Calu3 (cell line): ENCODE results near the gene CEACAM16. TPM values are rescaled to one million over a fixed set of nuclear protein-coding genes. Genes with fewer than 3 reads are reported as not detected.

Experiments
- BruUV-seq: library from RNA; stranded (reverse); fragments of 400-500 nt; replicated peaks from 2 replicates; lab custom pipeline; 2021; lab: Mats Ljungman, UMichigan
- CTCF ChIA-PET: fragments of 300-600 bp; sonication (Branson Sonifier 250); formaldehyde crosslinking; loops from one replicate; lab custom pipeline; 2022; ENCODE audit warnings: antibody characterized with exemption; lab: Charles Lee
- DNase-seq: peaks from one replicate; pipeline ENCODE4 v3.0.0; 2022
- H3K27ac Mint-ChIP-seq: one replicate; pipeline ENCODE4 v1.8.0; 2022; ENCODE audit warnings: mixed read lengths; ENCODE audit not compliant: unreplicated experiment
- H3K27me3 Mint-ChIP-seq: one replicate; pipeline ENCODE4 v1.8.0; 2022; ENCODE audit warnings: mixed read lengths; ENCODE audit not compliant: unreplicated experiment
- H3K36me3 Mint-ChIP-seq: one replicate; pipeline ENCODE4 v1.8.0; 2022; ENCODE audit warnings: mild to moderate bottlenecking, moderate library complexity, mixed read lengths; ENCODE audit not compliant: insufficient read depth, unreplicated experiment
- H3K4me1 Mint-ChIP-seq: one replicate; pipeline ENCODE4 v1.8.0; 2022; ENCODE audit warnings: mild to moderate bottlenecking, low read depth, mixed read lengths; ENCODE audit not compliant: unreplicated experiment
- H3K4me3 Mint-ChIP-seq: one replicate; pipeline ENCODE4 v1.8.0; 2022; ENCODE audit warnings: mild to moderate bottlenecking, low read depth, moderate library complexity, mixed read lengths; ENCODE audit not compliant: unreplicated experiment
- H3K9me3 Mint-ChIP-seq: one replicate; pipeline ENCODE4 v1.8.0; 2022; ENCODE audit warnings: low read depth, mixed read lengths; ENCODE audit not compliant: unreplicated experiment
- intact Hi-C: fragments of 100-400 bp; cut with micrococcal nuclease; formaldehyde crosslinking; loops from one replicate; pipeline ENCODE4 v1.10.0; 2022; ENCODE audit not compliant: unreplicated experiment
- total RNA-seq: library from RNA; stranded (reverse); gene quantifications from 2 replicates; pipeline ENCODE4 v1.2.3, GENCODE V29; 2022
- TF ChIP-seq, protein P1 (sequence below): fragments of 200-600 bp; IDR thresholded peaks from one replicate; pipeline ENCODE4 v1.8.0; 2022; ENCODE audit warnings: antibody characterized with exemption; ENCODE audit not compliant: unreplicated experiment

The CEACAM16 gene
- total RNA-seq, 1 experiment from 2014 or later: 0.38 TPM

DNA sequence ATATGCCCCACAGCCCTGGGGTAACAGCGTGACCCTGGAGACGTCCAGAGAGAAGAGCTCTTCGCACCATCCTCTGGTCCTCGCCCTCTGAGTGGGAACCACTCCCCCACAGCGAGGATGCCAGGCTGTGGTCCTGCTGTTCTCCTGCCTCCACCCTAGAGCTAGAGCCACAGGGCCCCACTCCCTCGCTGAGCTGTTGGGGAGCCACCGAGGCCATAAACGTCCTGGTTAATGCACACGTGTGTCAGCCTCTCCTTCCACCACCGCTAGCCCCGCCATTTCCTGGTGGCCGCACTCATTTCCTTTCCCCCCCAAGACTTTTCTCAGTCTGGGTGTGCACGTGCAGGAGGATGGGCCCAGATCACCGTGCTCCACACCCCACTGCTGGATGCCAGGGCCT, 11.5 kb downstream of the CEACAM16 start:
- CTCF ChIA-PET: interaction anchor here (0.5 kb wide), 1 partner anchor 77 kb away, joined by 6 read pairs; no protein-coding TSS in a partner anchor
- TF ChIP-seq, protein P1, sequence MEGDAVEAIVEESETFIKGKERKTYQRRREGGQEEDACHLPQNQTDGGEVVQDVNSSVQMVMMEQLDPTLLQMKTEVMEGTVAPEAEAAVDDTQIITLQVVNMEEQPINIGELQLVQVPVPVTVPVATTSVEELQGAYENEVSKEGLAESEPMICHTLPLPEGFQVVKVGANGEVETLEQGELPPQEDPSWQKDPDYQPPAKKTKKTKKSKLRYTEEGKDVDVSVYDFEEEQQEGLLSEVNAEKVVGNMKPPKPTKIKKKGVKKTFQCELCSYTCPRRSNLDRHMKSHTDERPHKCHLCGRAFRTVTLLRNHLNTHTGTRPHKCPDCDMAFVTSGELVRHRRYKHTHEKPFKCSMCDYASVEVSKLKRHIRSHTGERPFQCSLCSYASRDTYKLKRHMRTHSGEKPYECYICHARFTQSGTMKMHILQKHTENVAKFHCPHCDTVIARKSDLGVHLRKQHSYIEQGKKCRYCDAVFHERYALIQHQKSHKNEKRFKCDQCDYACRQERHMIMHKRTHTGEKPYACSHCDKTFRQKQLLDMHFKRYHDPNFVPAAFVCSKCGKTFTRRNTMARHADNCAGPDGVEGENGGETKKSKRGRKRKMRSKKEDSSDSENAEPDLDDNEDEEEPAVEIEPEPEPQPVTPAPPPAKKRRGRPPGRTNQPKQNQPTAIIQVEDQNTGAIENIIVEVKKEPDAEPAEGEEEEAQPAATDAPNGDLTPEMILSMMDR: no peak
- BruUV-seq: no TSS peak
- no peak for DNase-seq
- Mint-ChIP-seq H3K4me3 (no peak overlapping the region), H3K9me3 (no peaks in the 10 kb centered on the region), H3K36me3 (peaks cover 5% of the 10 kb centered on the region), H3K4me1 (no peaks in the 10 kb centered on the region), H3K27ac (no peak overlapping the region), H3K27me3 (no peaks in the 10 kb centered on the region)
- intact Hi-C loops: no loop called here

DNA sequence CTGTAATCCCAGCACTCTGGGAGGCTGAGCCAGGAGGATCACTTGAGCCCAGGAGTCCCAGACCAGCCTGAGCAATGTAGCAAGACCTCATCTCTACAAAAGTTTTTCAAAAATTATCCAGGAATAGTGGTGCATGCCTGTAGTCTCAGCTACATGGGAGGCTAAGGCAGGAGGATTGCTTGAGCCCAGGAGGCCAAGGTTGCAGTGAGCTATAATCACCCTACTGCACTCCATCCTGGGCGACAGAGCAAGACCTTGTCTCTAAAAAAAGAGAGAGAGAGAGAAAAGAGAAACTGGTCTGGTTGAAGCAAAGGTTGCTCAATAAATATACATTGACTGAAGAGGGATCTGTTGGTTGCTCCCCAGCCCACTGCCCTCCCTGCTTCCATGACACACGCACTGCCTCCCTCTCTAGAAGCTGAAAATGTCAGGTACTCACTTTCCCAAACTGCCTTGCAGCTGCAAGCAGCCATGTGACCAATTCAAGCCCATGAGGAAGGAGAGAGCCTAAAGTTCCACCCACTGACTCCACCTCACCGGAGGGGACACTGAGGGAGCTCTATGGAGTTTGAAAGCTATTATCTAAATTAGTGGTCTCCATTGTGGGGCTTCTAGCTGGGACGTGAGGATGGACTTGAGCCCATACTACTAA, 14.0 kb downstream of the CEACAM16 start:
- Mint-ChIP-seq H3K27me3 (no peaks in the 10 kb centered on the region), H3K4me1 (peaks cover 2% of the 10 kb centered on the region), H3K36me3 (peaks cover 6% of the 10 kb centered on the region), H3K9me3 (no peaks in the 10 kb centered on the region), H3K4me3 (no peak overlapping the region), H3K27ac (no peak overlapping the region)
- TF ChIP-seq, protein P1: no peak
- no TSS peak for BruUV-seq
- DNase-seq: no peak
- CTCF ChIA-PET: interaction anchor here (0.7 to 2.5 kb wide), 3 partner anchors 11 to 134 kb away, joined by 5 to 13 read pairs (median 5); no protein-coding TSS in a partner anchor
- intact Hi-C loops: no loop called here

DNA sequence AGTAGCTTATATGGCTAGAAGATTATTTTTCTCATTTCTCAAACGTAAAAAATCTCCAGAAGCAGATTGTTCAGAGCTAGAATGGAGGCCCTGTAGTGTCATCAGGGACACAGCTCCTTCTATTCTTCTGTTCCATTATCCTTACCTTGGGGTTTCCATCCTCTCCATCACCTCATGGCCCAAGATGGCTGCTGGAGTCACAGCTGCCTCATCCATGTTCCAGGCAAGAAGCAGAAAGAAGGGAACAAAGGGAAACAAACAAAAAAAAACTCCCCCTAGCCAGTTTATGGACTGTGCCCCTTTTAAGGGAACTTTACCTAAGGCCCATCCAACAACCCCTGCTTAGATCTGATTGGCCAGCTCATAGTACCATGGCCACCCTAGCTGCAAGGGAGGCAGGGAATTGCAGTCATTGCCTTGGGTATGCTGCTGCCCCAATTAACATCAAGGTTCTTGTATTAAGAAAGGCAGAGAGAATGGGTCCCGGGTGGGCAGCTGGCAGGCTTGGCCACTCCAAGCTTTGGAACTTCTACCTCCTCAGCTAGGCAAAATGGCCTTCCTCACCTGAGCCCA, 15.7 kb downstream of the CEACAM16 start:
- Mint-ChIP-seq H3K9me3 (no peaks in the 10 kb centered on the region), H3K4me1 (peaks cover 19% of the 10 kb centered on the region), H3K27ac (no peak overlapping the region), H3K4me3 (no peak overlapping the region), H3K36me3 (peaks cover 11% of the 10 kb centered on the region), H3K27me3 (no peaks in the 10 kb centered on the region)
- DNase-seq: no peak
- CTCF ChIA-PET: interaction anchor here (1.2 to 1.8 kb wide), 2 partner anchors 9 to 144 kb away, joined by 3 to 4 read pairs; no protein-coding TSS in a partner anchor
- no TSS peak for BruUV-seq
- intact Hi-C loops: no loop called here
- TF ChIP-seq, protein P1: no peak

DNA sequence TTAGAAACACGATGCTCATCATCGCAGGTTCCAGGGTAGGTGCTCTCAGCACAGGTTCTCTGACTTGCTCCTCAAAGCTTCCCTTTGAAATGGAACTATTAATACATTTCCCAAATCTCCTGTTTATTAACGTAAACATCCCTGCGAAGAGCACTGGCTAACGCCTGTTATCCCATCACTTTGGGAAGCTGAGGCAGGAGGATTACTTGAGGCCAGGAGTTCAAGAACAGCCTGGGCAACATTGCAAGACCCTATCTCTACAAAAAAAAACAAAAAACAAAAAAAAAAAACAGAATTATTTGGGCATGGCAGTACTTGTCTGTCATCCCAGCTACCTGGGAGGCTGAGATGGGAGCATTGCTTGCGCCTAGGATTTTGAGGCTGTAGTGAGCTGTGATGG, 18.7 kb downstream of the CEACAM16 start:
- TF ChIP-seq, protein P1: no peak
- CTCF ChIA-PET: interaction anchor here (0.7 kb wide), 2 partner anchors 22 to 48 kb away, joined by 3 to 5 read pairs; no protein-coding TSS in a partner anchor
- no peaks in the 10 kb centered on the region for H3K9me3 Mint-ChIP-seq

More for the DNA sequence above, 18.7 kb downstream of the CEACAM16 start:
- Mint-ChIP-seq H3K36me3 (peaks cover 11% of the 10 kb centered on the region), H3K4me1 (peaks cover 22% of the 10 kb centered on the region), H3K4me3 (no peak overlapping the region), H3K27ac (no peak overlapping the region), H3K27me3 (no peaks in the 10 kb centered on the region)
- intact Hi-C loops: no loop called here
- no peak for DNase-seq
- BruUV-seq: no TSS peak
